K562 (cell line): Measurements from ENCODE around the gene CACNA1A. TPM values are rescaled to one million over a fixed set of nuclear protein-coding genes. Genes with fewer than 3 reads are reported as not detected.
A peak's percentile ranks its signal among the peaks of the same experiment; 100 is the strongest.
"Not testable (repeated sequence)": the region's sequence is repeated elsewhere in the genome, so short reads cannot be mapped to it uniquely, and the experiment has no call there.

Experiments
- ATAC-seq: fragments of 200-7000 bp; cut with Tn5 transposase; 3 replicates; pipeline ENCODE4 v1.9.1; 2020; ENCODE audit warnings: moderate library complexity
- BruUV-seq: library from RNA; stranded (reverse); fragments of 400-500 nt; replicated peaks from 2 replicates; lab custom pipeline; 2021; lab: Mats Ljungman, UMichigan
- CTCF ChIA-PET: fragments of 300-600 bp; formaldehyde crosslinking; extraction: SDS; loops from one replicate; lab custom pipeline; 2021; ENCODE audit warnings: low intra/inter-chr PET ratio; lab: Yijun Ruan, JAX
- POLR2A ChIA-PET: fragments of 300-600, 350-650 bp; sonication (Branson Sonifier 250); formaldehyde crosslinking; extraction: SDS; loops from one replicate; lab custom pipeline; 2021; ENCODE audit warnings: antibody characterized with exemption, inconsistent platforms; lab: Yijun Ruan, JAX
- DNase-seq, 4 experiments: peaks; one replicate each; pipeline versions ENCODE4 v3.0.0 to v3.0.0-alpha.2; 2011 to 2018; ENCODE audit warnings: low spot score in 3 of 4, mixed read lengths in 3 of 4; ENCODE audit errors: extremely low read depth in 1 of 4
- FAIRE-seq: peaks from 2 replicates; lab custom pipeline; 2011; peaks lifted over from hg19 to GRCh38; lab: Jason Lieb, UNC
- H2AFZ ChIP-seq: 2 replicates; pipeline ENCODE4 v1.6.0; 2011; ENCODE audit warnings: low read depth, low read length, control low read depth, inconsistent platforms
- H3K27ac ChIP-seq: fragments of 200-600 bp; 3 replicates; pipeline ENCODE4 v1.8.0; 2011; ENCODE audit warnings: low read depth, mild to moderate bottlenecking, control low read depth, inconsistent platforms, low read length, moderate library complexity, mixed read lengths; ENCODE audit errors: extremely low read depth
- H3K27me3 ChIP-seq, 2 experiments: fragments of 300-600 bp in 1 of 2; 2 replicates in 1 of 2; 3 replicates in 1 of 2; pipeline versions ENCODE4 v1.6.0 to v1.8.0; 2011; ENCODE audit warnings: inconsistent platforms in 2 of 2, low read length in 2 of 2, mild to moderate bottlenecking in 1 of 2, mixed read lengths in 1 of 2, moderate library complexity in 1 of 2; ENCODE audit not compliant: control insufficient read depth in 2 of 2, insufficient read depth in 2 of 2
- H3K36me3 ChIP-seq: fragments of 300-600 bp; 3 replicates; pipeline ENCODE4 v1.8.0; 2011; ENCODE audit warnings: mild to moderate bottlenecking, low read length, inconsistent platforms; ENCODE audit not compliant: control insufficient read depth, insufficient read depth
- H3K4me1 ChIP-seq, 2 experiments: fragments of 200-600 bp in 1 of 2; replicated peaks in 1 of 2; 2 replicates in 1 of 2; 3 replicates in 1 of 2; pipeline versions ENCODE4 v1.5.1 to v1.8.0; 2011; ENCODE audit warnings: inconsistent platforms in 2 of 2, low read length in 2 of 2, mild to moderate bottlenecking in 1 of 2, mixed read lengths in 1 of 2, moderate library complexity in 1 of 2; ENCODE audit not compliant: control insufficient read depth in 2 of 2, insufficient read depth in 2 of 2
- H3K4me2 ChIP-seq: 2 replicates; pipeline ENCODE4 v1.6.1; 2011; ENCODE audit warnings: low read length, control low read depth, inconsistent platforms, mixed read lengths; ENCODE audit not compliant: insufficient read depth
- H3K4me3 ChIP-seq: fragments of 200-600 bp; sonication (generic), shearing (Covaris generic); 2 replicates; pipeline ENCODE4 v1.5.1; 2016; ENCODE audit warnings: control low read depth, inconsistent platforms
- H3K79me2 ChIP-seq: fragments of 200-600 bp; 3 replicates; pipeline ENCODE4 v1.8.0; 2011; ENCODE audit warnings: low read length, inconsistent platforms; ENCODE audit not compliant: control insufficient read depth, insufficient read depth
- H3K9ac ChIP-seq, 2 experiments: 2 replicates each; pipeline versions ENCODE4 v1.6.0 to v1.6.1; 2011; ENCODE audit warnings: low read depth in 2 of 2, low read length in 2 of 2, control low read depth in 1 of 2, inconsistent platforms in 1 of 2, mild to moderate bottlenecking in 1 of 2, mixed read lengths in 1 of 2; ENCODE audit not compliant: insufficient read depth in 1 of 2
- H3K9me1 ChIP-seq: one replicate; pipeline ENCODE4 v1.6.0; 2011; ENCODE audit warnings: inconsistent platforms, mild to moderate bottlenecking, low read length, moderate library complexity; ENCODE audit not compliant: control insufficient read depth, insufficient read depth
- H3K9me3 ChIP-seq: replicated peaks from 2 replicates; pipeline ENCODE4 v1.5.1; 2011; ENCODE audit warnings: low read depth, low read length, inconsistent platforms; ENCODE audit not compliant: control insufficient read depth, insufficient read depth
- H4K20me1 ChIP-seq: replicated peaks from 2 replicates; pipeline ENCODE4 v1.6.1; 2011; ENCODE audit warnings: low read length, inconsistent platforms, mixed read lengths; ENCODE audit not compliant: control insufficient read depth, insufficient read depth
- BCOR ChIP-seq: fragments of 450-650 bp; IDR thresholded peaks from 2 replicates; pipeline ENCODE4 v1.6.1; 2016
- MTA3 ChIP-seq: fragments of 450-650 bp; formaldehyde crosslinking; IDR thresholded peaks from 2 replicates; pipeline ENCODE4 v1.6.1; 2017; ENCODE audit warnings: mild to moderate bottlenecking, borderline replicate concordance
- TRIM24 ChIP-seq, 2 experiments: fragments of 450-650 bp; IDR thresholded peaks; 2 replicates each; pipeline ENCODE4 v1.6.1; 2016
- ZNF12 ChIP-seq: sonication (generic); formaldehyde crosslinking; IDR thresholded peaks from 2 replicates; pipeline ENCODE4 v1.4.0; 2020; ENCODE audit warnings: mild to moderate bottlenecking, missing genetic modification reagents
- ZNF121 ChIP-seq: sonication (generic); formaldehyde crosslinking; conservative IDR thresholded peaks from 2 replicates; pipeline ENCODE4 v1.8.0; 2022; ENCODE audit warnings: missing genetic modification reagents
- WGBS: fragments of 100-300 bp; shearing (Covaris generic); methylation state at CpG from one replicate; pipeline ENCODE4 v1.1.6; 2016; ENCODE audit warnings: low coverage, mixed read lengths; ENCODE audit not compliant: insufficient coverage; ENCODE audit errors: missing lambda C conversion rate; 5-methylcytosine and 5-hydroxymethylcytosine counted together
- in situ Hi-C: fragments of 300-500 bp; cut with MboI; formaldehyde crosslinking; loops from 4 replicates; pipeline ENCODE4 v1.15.0; 2018; ENCODE audit warnings: inconsistent platforms, mixed read lengths
- intact Hi-C: fragments of 100-400 bp; cut with micrococcal nuclease; formaldehyde crosslinking; loops from 2 replicates; pipeline ENCODE4 v1.14.2; 2022
- polyA plus RNA-seq, 8 experiments: library from polyadenylated mRNA; depleted of rRNA in 4 of 8; stranded (reverse) in 5 of 8; unstranded in 3 of 8; fragments of >200 nt; fragmentation: Nextera tagmentation in 2 of 8; fragmentation: Illumina TruSeq in 1 of 8; extraction: Ambion mirVana in 2 of 8; extraction: Trizol in 1 of 8; gene quantifications; 2 replicates each; pipeline versions ENCODE4 v1.2.1 to v1.2.3, GENCODE V29; 2011 to 2014; ENCODE audit warnings: inconsistent platforms in 1 of 8, missing spikeins in 1 of 8
- total RNA-seq, 7 experiments: library from RNA; depleted of rRNA in 6 of 7; stranded (reverse); fragments of >200 nt in 6 of 7; fragmentation: Illumina TruSeq in 2 of 7; extraction: Trizol in 2 of 7; gene quantifications; 2 replicates each; pipeline versions ENCODE4 v1.2.1 to v1.2.3, GENCODE V29; 2011 to 2021; ENCODE audit warnings: low replicate concordance in 1 of 7

The CACNA1A gene
- total and polyA plus RNA-seq, 9 of the 15 experiments (the other 6 are each of a cell fraction or from before 2014, with no cell fraction given) = 0.03 to 0.20 (median 0.09) TPM; not detected in 1

- Histone ChIP-seq H3K27ac (no peak overlapping the region), H2AFZ (no peak overlapping the region), H3K9me1 (no peaks in the 10 kb centered on the region), H3K36me3 (no peaks in the 10 kb centered on the region), H3K4me3 (no peak overlapping the region), H4K20me1 (no peaks in the 10 kb centered on the region), H3K4me2 (no peak overlapping the region), H3K9ac (no peak overlapping the region), H3K4me1 (peaks cover 3% of the 10 kb centered on the region in 2 experiments; a peak in 3 of 5 replicates), H3K9me3 (peaks cover 2% of the 10 kb centered on the region), H3K27me3 (peaks cover 18 to 45% of the 10 kb centered on the region in 2 experiments; a peak in 4 of 5 replicates), H3K79me2 (no peaks in the 10 kb centered on the region)
- CTCF ChIA-PET = no interaction called here
- no TSS peak for BruUV-seq
- in situ Hi-C loops = no loop called here
- ATAC-seq = no peak
- POLR2A ChIA-PET = interaction anchor here (0.6 kb wide), 1 partner anchor 92 kb away, joined by 7 read pairs; no protein-coding TSS in a partner anchor
- intact Hi-C loops = no loop called here
- no peak for FAIRE-seq
- TF ChIP-seq TRIM24 (IDR thresholded peaks at IDR 0.05) = 0 out of 4 replicates have a peak, but pooled peaks of 1 of the 2 experiments have one; percentile 20
- peak; percentile 97 for TF ChIP-seq ZNF12
- no peak for TF ChIP-seq MTA3
- 4% methylated on average over 2 of the region's 2 CpGs for WGBS
- no peak for DNase-seq
Observed at GRCh38 chr19:13256918-13257317, 249.4 kb downstream of the CACNA1A start.

- H3K9me3 ChIP-seq, H3K9me1 ChIP-seq, H3K79me2 ChIP-seq, in situ Hi-C loops, DNase-seq, H3K4me1 ChIP-seq, H3K9ac ChIP-seq, ATAC-seq, H3K4me2 ChIP-seq, H3K36me3 ChIP-seq, FAIRE-seq, BruUV-seq, H4K20me1 ChIP-seq, H3K27ac ChIP-seq, H2AFZ ChIP-seq, intact Hi-C loops, CTCF ChIA-PET, H3K4me3 ChIP-seq: not testable (repeated sequence)
- 0% methylated on average over 1 of the region's 1 CpG for WGBS
- TF ChIP-seq ZNF121 (peak; percentile 97), BCOR (peak; percentile 54; the same call in 1 of the 2 replicates)
- POLR2A ChIA-PET = interaction anchor here (0.6 kb wide), 1 partner anchor 93 kb away, joined by 7 read pairs; no protein-coding TSS in a partner anchor
- peaks cover 18 to 45% of the 10 kb centered on the region in 2 experiments; a peak in 4 of 5 replicates for H3K27me3 ChIP-seq
Observed at GRCh38 chr19:13256398-13256797, 249.9 kb downstream of the CACNA1A start.
